ACC112 (cell line): Measurements from ENCODE around the gene HRG.
"Not testable (repeated sequence)": the region's sequence is repeated elsewhere in the genome, so short reads cannot be mapped to it uniquely, and the experiment has no call there.

Experiments used
- H2AFZ ChIP-seq: fragments of 200-600 bp; sonication (generic); one replicate; pipeline ENCODE4 v1.6.0; 2017; ENCODE audit warnings: antibody characterized with exemption, low read length; ENCODE audit not compliant: unreplicated experiment
- H3K27ac ChIP-seq: fragments of 200-600 bp; sonication (generic); 2 replicates; pipeline ENCODE4 v1.5.1; 2014; ENCODE audit warnings: low read depth, mild to moderate bottlenecking, antibody characterized with exemption, low read length, moderate library complexity
- H3K27me3 ChIP-seq: fragments of 200-600 bp; sonication (generic); 2 replicates; pipeline ENCODE4 v1.6.1; 2014; ENCODE audit warnings: mild to moderate bottlenecking, antibody characterized with exemption, low read length, moderate library complexity, mixed read lengths; ENCODE audit not compliant: insufficient read depth
- H3K36me3 ChIP-seq: fragments of 200-600 bp; sonication (generic); 2 replicates; pipeline ENCODE4 v1.6.1; 2016; ENCODE audit warnings: mild to moderate bottlenecking, antibody characterized with exemption, low read length, moderate library complexity, mixed read lengths; ENCODE audit not compliant: insufficient read depth
- H3K4me1 ChIP-seq: fragments of 200-600 bp; sonication (generic); one replicate; pipeline ENCODE4 v1.6.1; 2016; ENCODE audit warnings: low read length, mixed read lengths; ENCODE audit not compliant: insufficient read depth, unreplicated experiment, control insufficient read depth
- H3K4me3 ChIP-seq: fragments of 200-600 bp; sonication (generic); 2 replicates; pipeline ENCODE4 v1.5.1; 2014; ENCODE audit warnings: mild to moderate bottlenecking, low read depth, low read length
- H3K79me2 ChIP-seq: fragments of 200-600 bp; sonication (generic); one replicate; pipeline ENCODE4 v1.6.0; 2016; ENCODE audit warnings: low read length; ENCODE audit not compliant: control insufficient read depth, unreplicated experiment, insufficient read depth

HRG gene

GRCh38 chr3:186702451-186702850 lies 36.6 kb downstream of the HRG start:
- not testable (repeated sequence) for H3K4me3 ChIP-seq, H3K79me2 ChIP-seq, H3K36me3 ChIP-seq, H3K27ac ChIP-seq, H2AFZ ChIP-seq, H3K4me1 ChIP-seq
- peaks cover 24% of the 10 kb centered on the region for H3K27me3 ChIP-seq

DNA sequence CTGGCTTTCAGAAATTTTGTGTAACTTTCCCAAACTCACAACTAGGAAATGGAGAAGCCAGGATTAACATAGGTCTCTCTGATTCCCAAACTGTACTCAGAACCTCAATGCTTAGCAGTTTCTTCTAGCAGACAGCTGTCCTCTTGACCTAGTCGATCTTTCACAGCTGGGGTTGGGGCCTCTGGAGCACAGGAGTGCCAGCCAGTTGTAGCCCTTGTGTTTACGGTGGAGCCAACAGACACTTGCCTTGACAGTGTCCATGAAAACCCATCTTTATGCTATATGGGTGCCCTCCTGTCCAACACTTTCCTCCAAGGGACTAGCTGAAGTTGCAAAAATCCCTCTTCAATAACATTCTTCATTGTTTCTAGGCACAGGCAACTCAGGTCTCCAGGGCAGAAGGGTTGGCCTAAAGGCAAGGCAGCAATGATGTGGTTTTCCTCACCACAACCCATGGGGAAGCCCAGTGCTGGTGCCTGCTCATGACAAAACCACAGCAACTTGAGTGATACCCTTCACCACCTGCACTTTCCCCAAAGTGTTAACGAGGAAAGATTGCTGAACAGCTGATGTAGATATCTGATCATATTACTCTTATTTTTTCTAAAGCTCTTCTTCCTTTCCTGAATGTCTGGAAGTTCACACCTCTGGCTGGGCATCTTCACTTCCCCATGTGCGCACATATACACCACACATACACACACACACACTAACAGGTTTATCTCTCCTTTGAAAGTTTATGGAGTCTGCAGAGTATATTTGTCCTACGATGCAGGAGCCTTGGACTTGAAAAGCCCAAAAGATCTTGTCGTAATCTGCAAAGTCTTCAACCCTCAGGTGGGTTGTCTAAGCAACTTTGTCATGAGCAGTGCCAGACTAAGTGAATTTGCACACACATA lies 40.3 kb downstream of the HRG start:
- Histone ChIP-seq H2AFZ (no peak overlapping the region), H3K36me3 (no peaks in the 10 kb centered on the region), H3K4me1 (no peaks in the 10 kb centered on the region), H3K4me3 (no peak overlapping the region), H3K27me3 (peaks cover 32% of the 10 kb centered on the region), H3K79me2 (no peaks in the 10 kb centered on the region), H3K27ac (no peak overlapping the region)

DNA sequence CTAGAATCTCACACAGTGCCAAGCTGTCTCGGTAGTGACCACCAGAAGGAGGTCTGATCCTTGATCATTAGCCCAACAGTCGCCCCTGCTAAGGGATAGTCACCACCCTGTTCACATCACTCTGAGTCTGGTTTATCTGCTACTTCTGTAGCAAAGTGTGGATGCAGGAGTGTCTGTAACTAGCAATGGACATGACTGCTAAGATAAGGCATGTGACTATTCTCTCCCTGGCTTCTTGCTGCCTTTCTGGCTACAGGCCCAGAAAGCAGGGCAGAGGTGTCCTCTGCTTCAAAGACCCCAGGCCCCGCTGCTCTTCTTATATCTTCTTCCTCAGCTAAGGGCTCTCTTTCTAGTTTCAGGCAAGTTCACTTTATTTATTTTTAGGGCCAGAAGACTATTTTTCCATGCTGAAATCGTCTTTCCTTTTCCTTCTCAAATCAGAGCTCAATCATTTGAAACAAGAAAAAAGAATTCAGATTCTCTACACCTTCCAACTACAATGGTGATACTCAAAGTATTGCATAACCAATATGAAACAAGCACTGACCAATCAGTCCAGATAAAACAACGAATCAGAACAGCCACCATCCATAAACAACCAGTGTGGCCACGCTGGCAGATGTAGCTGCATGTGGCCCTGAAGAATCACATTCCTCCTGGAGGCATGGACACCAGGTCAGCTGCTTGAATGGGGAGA lies 43.3 kb downstream of the HRG start:
- Histone ChIP-seq H3K36me3 (no peaks in the 10 kb centered on the region), H3K27me3 (peaks cover 30% of the 10 kb centered on the region), H3K79me2 (no peaks in the 10 kb centered on the region), H3K27ac (no peak overlapping the region), H2AFZ (no peak overlapping the region), H3K4me3 (no peak overlapping the region), H3K4me1 (no peaks in the 10 kb centered on the region)

GRCh38 chr3:186710694-186711093 lies 44.9 kb downstream of the HRG start:
- H2AFZ ChIP-seq, H3K4me1 ChIP-seq, H3K79me2 ChIP-seq, H3K27ac ChIP-seq, H3K36me3 ChIP-seq, H3K4me3 ChIP-seq: not testable (repeated sequence)
- peaks cover 22% of the 10 kb centered on the region for H3K27me3 ChIP-seq

DNA sequence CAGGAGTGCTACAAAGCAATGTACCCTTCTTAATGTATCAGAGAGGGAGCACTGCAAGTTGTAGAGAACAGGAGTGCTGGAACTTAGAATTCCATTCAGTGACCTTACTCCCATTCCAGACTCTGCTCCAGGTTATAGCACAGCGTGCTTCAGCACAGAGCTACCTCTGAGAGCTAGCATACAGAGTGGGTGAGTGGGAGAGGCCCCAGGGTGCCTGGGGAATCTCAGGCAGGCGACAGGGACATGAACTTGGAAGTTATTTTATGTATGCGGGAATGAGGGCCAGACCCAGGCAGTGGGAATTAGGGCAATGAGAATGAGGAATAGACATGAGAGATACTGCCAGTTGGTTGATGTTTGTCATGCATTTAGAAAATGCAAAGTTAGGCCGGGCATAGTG lies 47.7 kb downstream of the HRG start:
- Histone ChIP-seq H3K27me3 (peaks cover 6% of the 10 kb centered on the region; the same call in 1 of the 2 replicates), H3K36me3 (no peaks in the 10 kb centered on the region), H3K27ac (no peak overlapping the region)

DNA sequence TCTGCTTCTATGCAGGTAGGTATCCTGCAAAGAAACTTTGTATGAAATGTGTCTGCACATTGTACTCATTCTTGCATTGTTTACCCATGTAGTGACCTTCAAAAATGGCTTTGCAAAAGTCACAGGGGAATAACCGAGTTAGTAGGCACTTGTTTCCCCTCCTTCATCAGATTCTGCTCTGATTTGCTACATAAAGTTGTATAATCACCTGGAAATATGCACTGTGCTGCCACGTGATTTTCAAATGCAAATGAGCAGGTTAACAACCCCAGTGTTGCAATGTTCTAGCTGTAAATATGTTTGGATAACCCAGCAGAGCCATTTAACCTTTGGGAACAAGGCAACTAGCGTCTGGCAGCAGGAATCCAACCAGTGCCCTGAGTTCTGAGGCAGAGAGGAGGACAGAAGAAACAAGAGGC lies 51.2 kb downstream of the HRG start, which contains the start of gene KNG1:
TSS of gene KNG1 (plus strand) at position 321 of the 419 bp plus-strand sequence. CDS start 184 bp downstream, outside the sequence.
- Histone ChIP-seq H3K79me2 (no peaks in the 10 kb centered on the region), H3K27ac (no peak within 1 kb of the TSS), H3K4me3 (no peak within 1 kb of the TSS), H2AFZ (no peak within 1 kb of the TSS), H3K27me3 (peaks cover 3% of the 10 kb centered on the region; the same call in 1 of the 2 replicates), H3K4me1 (no peaks in the 10 kb centered on the region), H3K36me3 (no peaks in the 10 kb centered on the region)

More for the DNA sequence above, 47.7 kb downstream of the HRG start:
- no peaks in the 10 kb centered on the region for H3K79me2 ChIP-seq
- no peak overlapping the region for H2AFZ ChIP-seq
- H3K4me3 ChIP-seq: no peak overlapping the region
- no peaks in the 10 kb centered on the region for H3K4me1 ChIP-seq

DNA sequence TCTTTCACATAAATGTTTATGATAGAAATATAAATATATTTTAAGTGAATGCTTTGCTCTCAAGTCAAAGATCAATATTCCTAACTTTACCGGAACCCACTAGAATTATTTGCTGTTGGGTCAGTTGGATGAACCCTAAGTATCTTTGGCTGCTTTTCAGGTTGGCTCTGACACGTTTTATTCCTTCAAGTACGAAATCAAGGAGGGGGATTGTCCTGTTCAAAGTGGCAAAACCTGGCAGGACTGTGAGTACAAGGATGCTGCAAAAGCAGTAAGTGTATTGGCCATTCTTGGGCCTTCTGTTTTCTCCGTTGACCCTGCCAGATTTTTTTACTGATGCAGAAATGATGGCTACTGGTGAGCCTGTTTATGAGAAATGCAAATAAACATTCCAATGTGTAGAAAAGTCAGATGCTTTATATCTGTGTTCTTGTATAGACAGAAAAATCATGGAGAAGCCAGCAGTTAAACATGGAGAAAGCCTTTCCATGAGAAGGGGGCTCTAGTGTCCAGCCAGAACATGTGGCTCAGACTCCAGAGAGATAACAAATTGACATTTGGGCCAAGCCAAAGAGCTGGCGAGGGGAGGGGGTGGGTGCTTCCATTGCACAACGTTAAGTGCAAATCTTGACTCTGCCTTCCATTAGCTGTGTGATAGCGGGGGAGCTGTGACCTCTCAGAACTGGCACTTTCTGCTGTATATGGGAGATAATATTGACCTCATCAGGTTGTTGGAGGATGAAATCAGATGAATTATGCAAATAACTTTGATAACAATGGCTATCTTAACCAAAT lies 54.3 kb downstream of the HRG start:
- no peak overlapping the region for H3K27ac ChIP-seq
- no peaks in the 10 kb centered on the region for H3K79me2 ChIP-seq
- no peaks in the 10 kb centered on the region for H3K27me3 ChIP-seq

GRCh38 chr3:186722457-186722856 lies 56.6 kb downstream of the HRG start:
- Histone ChIP-seq H3K36me3 (no peaks in the 10 kb centered on the region), H3K4me3 (no peak overlapping the region), H3K27me3 (no peaks in the 10 kb centered on the region), H3K27ac (no peak overlapping the region), H3K4me1 (no peaks in the 10 kb centered on the region), H3K79me2 (no peaks in the 10 kb centered on the region), H2AFZ (no peak overlapping the region)

More for the DNA sequence above, 54.3 kb downstream of the HRG start:
- H2AFZ ChIP-seq: no peak overlapping the region
- no peaks in the 10 kb centered on the region for H3K4me1 ChIP-seq
- no peaks in the 10 kb centered on the region for H3K36me3 ChIP-seq
- no peak overlapping the region for H3K4me3 ChIP-seq

- no peaks in the 10 kb centered on the region for H3K36me3 ChIP-seq
- no peaks in the 10 kb centered on the region for H3K27me3 ChIP-seq
- H3K4me1 ChIP-seq: no peaks in the 10 kb centered on the region
- H3K27ac ChIP-seq: no peak overlapping the region
- no peak overlapping the region for H2AFZ ChIP-seq
- no peaks in the 10 kb centered on the region for H3K79me2 ChIP-seq
- no peak overlapping the region for H3K4me3 ChIP-seq
Measured at GRCh38 chr3:186724911-186725310, 59.1 kb downstream of the HRG start.
